ENCODE results near the gene ACSS1. TPM values are rescaled to one million over a fixed set of nuclear protein-coding genes. Genes with fewer than 3 reads are reported as not detected.

The ACSS1 gene
- polyA plus RNA-seq, 4 donors: 27.9 to 106 (median 55.4) TPM

DNA sequence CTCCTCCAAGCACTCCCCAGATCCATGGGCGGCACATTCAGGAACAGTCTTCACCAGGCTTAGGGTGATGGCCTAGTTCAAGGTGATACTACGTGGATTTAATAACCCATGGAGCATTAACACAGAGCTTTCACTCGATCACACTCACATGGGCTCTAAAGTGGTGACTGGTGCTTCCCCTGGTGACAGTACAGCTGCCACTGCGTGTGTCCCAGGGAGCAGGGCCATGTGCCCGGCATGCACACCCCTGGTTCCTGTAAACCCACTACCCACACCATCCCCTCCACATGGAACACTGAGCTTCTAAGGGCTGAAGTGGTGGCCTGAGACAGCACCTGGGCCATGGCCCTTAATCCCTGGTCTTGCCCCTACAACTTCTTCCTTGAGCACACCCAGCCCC lies 37.6 kb downstream of the ACSS1 start:
- no peak for FAIRE-seq
- DNase-seq: no peak
- no peaks in the 10 kb centered on the region for H3K9me3 ChIP-seq (ENCODE audit: control insufficient read depth in 2 of 2, insufficient read depth in 1 of 2, low read depth in 1 of 2, low read length in 1 of 2)
- H3K4me3 ChIP-seq (ENCODE audit: low read depth in 1 of 3, low read length in 3 of 3): no peak overlapping the region
- no peaks in the 10 kb centered on the region for H3K27me3 ChIP-seq (ENCODE audit: control insufficient read depth in 3 of 3, insufficient read depth in 3 of 3, low read length in 3 of 3)
- WGBS, 3 donors: 90 to 96% (median 94%) methylated on average over 5 of the region's 5 CpGs
- peaks cover 0 to 86% (median 4%) of the 10 kb centered on the region in 3 donors for H3K36me3 ChIP-seq (ENCODE audit: control insufficient read depth in 3 of 3, insufficient read depth in 2 of 3, low read depth in 1 of 3, low read length in 3 of 3)
- H3K27ac ChIP-seq (ENCODE audit: low read depth in 1 of 3, low read length in 2 of 3): no peak overlapping the region
- H3K4me1 ChIP-seq (ENCODE audit: control insufficient read depth in 3 of 3, insufficient read depth in 2 of 3, low read depth in 1 of 3, low read length in 2 of 3): peaks cover 0 to 19% (median 5%) of the 10 kb centered on the region in 3 donors

GRCh38 chr20:25019381-25020155 lies 38.4 kb downstream of the ACSS1 start:
- DNase-seq: no peak
- H3K9me3 ChIP-seq (ENCODE audit: control insufficient read depth in 2 of 2, insufficient read depth in 1 of 2, low read depth in 1 of 2, low read length in 1 of 2): no peaks in the 10 kb centered on the region
- H3K27me3 ChIP-seq (ENCODE audit: control insufficient read depth in 3 of 3, insufficient read depth in 3 of 3, low read length in 3 of 3): no peaks in the 10 kb centered on the region
- FAIRE-seq: no peak
- H3K4me3 ChIP-seq (ENCODE audit: low read depth in 1 of 3, low read length in 3 of 3): no peak overlapping the region
- no peak overlapping the region for H3K27ac ChIP-seq (ENCODE audit: low read depth in 1 of 3, low read length in 2 of 3)
- 83 to 85% (median 85%) methylated on average over 16 of the region's 16 CpGs for WGBS, 3 donors
- H3K4me1 ChIP-seq (ENCODE audit: control insufficient read depth in 3 of 3, insufficient read depth in 2 of 3, low read depth in 1 of 3, low read length in 2 of 3): peaks cover 0 to 19% (median 5%) of the 10 kb centered on the region in 3 donors
- H3K36me3 ChIP-seq (ENCODE audit: control insufficient read depth in 3 of 3, insufficient read depth in 2 of 3, low read depth in 1 of 3, low read length in 3 of 3): peaks cover 0 to 86% (median 5%) of the 10 kb centered on the region in 3 donors

GRCh38 chr20:25018841-25019240 lies 39.1 kb downstream of the ACSS1 start:
- peaks cover 0 to 86% (median 4%) of the 10 kb centered on the region in 3 donors for H3K36me3 ChIP-seq (ENCODE audit: control insufficient read depth in 3 of 3, insufficient read depth in 2 of 3, low read depth in 1 of 3, low read length in 3 of 3)
- H3K27ac ChIP-seq (ENCODE audit: low read depth in 1 of 3, low read length in 2 of 3): no peak overlapping the region
- no peak for FAIRE-seq
- H3K27me3 ChIP-seq (ENCODE audit: control insufficient read depth in 3 of 3, insufficient read depth in 3 of 3, low read length in 3 of 3): no peaks in the 10 kb centered on the region
- H3K4me1 ChIP-seq (ENCODE audit: control insufficient read depth in 3 of 3, insufficient read depth in 2 of 3, low read depth in 1 of 3, low read length in 2 of 3): peaks cover 0 to 19% (median 5%) of the 10 kb centered on the region in 3 donors
- WGBS, 3 donors: 93 to 97% (median 94%) methylated on average over 6 of the region's 6 CpGs
- no peak overlapping the region for H3K4me3 ChIP-seq (ENCODE audit: low read depth in 1 of 3, low read length in 3 of 3)
- no peaks in the 10 kb centered on the region for H3K9me3 ChIP-seq (ENCODE audit: control insufficient read depth in 2 of 2, insufficient read depth in 1 of 2, low read depth in 1 of 2, low read length in 1 of 2)
- no peak for DNase-seq

GRCh38 chr20:25018425-25018824 lies 39.5 kb downstream of the ACSS1 start:
- Histone ChIP-seq H3K27ac (ENCODE audit: low read depth in 1 of 3, low read length in 2 of 3) (no peak overlapping the region), H3K36me3 (ENCODE audit: control insufficient read depth in 3 of 3, insufficient read depth in 2 of 3, low read depth in 1 of 3, low read length in 3 of 3) (peaks cover 0 to 86% (median 8%) of the 10 kb centered on the region in 3 donors), H3K9me3 (ENCODE audit: control insufficient read depth in 2 of 2, insufficient read depth in 1 of 2, low read depth in 1 of 2, low read length in 1 of 2) (no peaks in the 10 kb centered on the region), H3K27me3 (ENCODE audit: control insufficient read depth in 3 of 3, insufficient read depth in 3 of 3, low read length in 3 of 3) (no peaks in the 10 kb centered on the region), H3K4me3 (ENCODE audit: low read depth in 1 of 3, low read length in 3 of 3) (no peak overlapping the region), H3K4me1 (ENCODE audit: control insufficient read depth in 3 of 3, insufficient read depth in 2 of 3, low read depth in 1 of 3, low read length in 2 of 3) (peaks cover 0 to 19% (median 4%) of the 10 kb centered on the region in 3 donors)
- WGBS, 3 donors: 38 to 79% (median 58%) methylated on average over 2 of the region's 2 CpGs
- DNase-seq (no peak), FAIRE-seq (no peak)

- whole genome bisulfite sequencing, 3 donors: 19 to 62% (median 39%) methylated on average over 14 of the region's 14 CpGs
- Histone ChIP-seq H3K4me3 (ENCODE audit: low read depth in 1 of 3, low read length in 3 of 3) (no peak overlapping the region), H3K9me3 (ENCODE audit: control insufficient read depth in 2 of 2, insufficient read depth in 1 of 2, low read depth in 1 of 2, low read length in 1 of 2) (no peaks in the 10 kb centered on the region), H3K27ac (ENCODE audit: low read depth in 1 of 3, low read length in 2 of 3) (peak overlapping the region in 2 of 3 donors; percentile 42 to 68), H3K4me1 (ENCODE audit: control insufficient read depth in 3 of 3, insufficient read depth in 2 of 3, low read depth in 1 of 3, low read length in 2 of 3) (peaks cover 0 to 11% (median 3%) of the 10 kb centered on the region in 3 donors), H3K27me3 (ENCODE audit: control insufficient read depth in 3 of 3, insufficient read depth in 3 of 3, low read length in 3 of 3) (no peaks in the 10 kb centered on the region), H3K36me3 (ENCODE audit: control insufficient read depth in 3 of 3, insufficient read depth in 2 of 3, low read depth in 1 of 3, low read length in 3 of 3) (peaks cover 5 to 86% (median 13%) of the 10 kb centered on the region in 3 donors)
- peak; percentile 77 to 85 for DNase-seq
- no peak for FAIRE-seq
These were observed 40.6 kb downstream of the ACSS1 start for GRCh38 chr20:25017257-25017803.

DNA sequence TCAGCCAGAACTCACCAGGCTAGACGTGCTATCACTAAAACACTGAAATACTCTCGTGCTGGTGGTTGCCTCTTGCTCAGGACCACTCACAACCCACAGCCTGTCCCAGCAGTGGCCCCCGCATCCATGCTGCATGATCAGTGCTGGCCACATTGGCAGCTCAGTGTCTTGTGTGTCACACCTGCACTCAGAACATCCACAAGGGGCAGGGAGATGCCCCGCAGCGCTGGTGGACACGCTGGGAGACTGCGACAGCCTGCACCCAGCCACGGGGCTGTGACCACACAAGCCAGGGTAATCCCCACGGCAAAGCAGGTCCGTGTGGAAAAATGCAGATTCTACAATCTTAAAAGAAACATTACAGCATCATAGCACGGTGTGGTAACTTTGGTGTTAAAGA lies 41.5 kb downstream of the ACSS1 start:
- 83 to 90% (median 87%) methylated on average over 11 of the region's 11 CpGs for WGBS, 3 donors
- no peak for FAIRE-seq
- H3K4me1 ChIP-seq (ENCODE audit: control insufficient read depth in 3 of 3, insufficient read depth in 2 of 3, low read depth in 1 of 3, low read length in 2 of 3): peaks cover 0 to 11% (median 3%) of the 10 kb centered on the region in 3 donors
- H3K27me3 ChIP-seq (ENCODE audit: control insufficient read depth in 3 of 3, insufficient read depth in 3 of 3, low read length in 3 of 3): no peaks in the 10 kb centered on the region
- peaks cover 10 to 90% (median 17%) of the 10 kb centered on the region in 3 donors for H3K36me3 ChIP-seq (ENCODE audit: control insufficient read depth in 3 of 3, insufficient read depth in 2 of 3, low read depth in 1 of 3, low read length in 3 of 3)
- H3K27ac ChIP-seq (ENCODE audit: low read depth in 1 of 3, low read length in 2 of 3): peak overlapping the region in 1 of 3 donors; percentile 42
- no peak overlapping the region for H3K4me3 ChIP-seq (ENCODE audit: low read depth in 1 of 3, low read length in 3 of 3)
- no peaks in the 10 kb centered on the region for H3K9me3 ChIP-seq (ENCODE audit: control insufficient read depth in 2 of 2, insufficient read depth in 1 of 2, low read depth in 1 of 2, low read length in 1 of 2)
- no peak for DNase-seq

DNA sequence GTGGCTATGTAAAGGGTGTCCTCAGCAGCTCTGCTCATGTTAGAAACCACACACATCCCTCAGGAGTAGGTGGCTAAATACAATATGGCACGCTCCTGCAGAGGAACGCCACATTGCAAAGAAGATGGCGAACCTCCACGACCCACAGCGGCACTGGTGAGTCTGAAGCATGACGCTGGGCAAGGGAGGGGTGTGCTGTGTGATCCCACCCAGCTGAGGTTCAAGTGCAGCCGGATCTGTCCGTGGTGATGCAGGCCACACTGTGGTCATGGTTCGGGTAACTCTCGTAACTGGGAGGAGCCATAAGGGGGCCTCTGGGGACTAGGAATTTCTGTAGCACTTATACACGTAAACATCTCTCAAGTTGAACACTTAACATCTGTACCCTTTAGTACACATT lies 42.0 kb downstream of the ACSS1 start:
- DNase-seq (no peak), FAIRE-seq (no peak)
- H3K4me1 ChIP-seq (ENCODE audit: control insufficient read depth in 3 of 3, insufficient read depth in 2 of 3, low read depth in 1 of 3, low read length in 2 of 3): peaks cover 0 to 11% (median 3%) of the 10 kb centered on the region in 3 donors
- H3K27me3 ChIP-seq (ENCODE audit: control insufficient read depth in 3 of 3, insufficient read depth in 3 of 3, low read length in 3 of 3): no peaks in the 10 kb centered on the region
- WGBS, 3 donors: 75 to 95% (median 82%) methylated on average over 11 of the region's 11 CpGs
- no peak overlapping the region for H3K4me3 ChIP-seq (ENCODE audit: low read depth in 1 of 3, low read length in 3 of 3)
- H3K9me3 ChIP-seq (ENCODE audit: control insufficient read depth in 2 of 2, insufficient read depth in 1 of 2, low read depth in 1 of 2, low read length in 1 of 2): no peaks in the 10 kb centered on the region
- H3K36me3 ChIP-seq (ENCODE audit: control insufficient read depth in 3 of 3, insufficient read depth in 2 of 3, low read depth in 1 of 3, low read length in 3 of 3): peaks cover 10 to 90% (median 20%) of the 10 kb centered on the region in 3 donors
- H3K27ac ChIP-seq (ENCODE audit: low read depth in 1 of 3, low read length in 2 of 3): no peak overlapping the region

- Histone ChIP-seq H3K4me3 (ENCODE audit: low read depth in 1 of 3, low read length in 3 of 3) (no peak overlapping the region), H3K9me3 (ENCODE audit: control insufficient read depth in 2 of 2, insufficient read depth in 1 of 2, low read depth in 1 of 2, low read length in 1 of 2) (no peaks in the 10 kb centered on the region), H3K27me3 (ENCODE audit: control insufficient read depth in 3 of 3, insufficient read depth in 3 of 3, low read length in 3 of 3) (no peaks in the 10 kb centered on the region), H3K4me1 (ENCODE audit: control insufficient read depth in 3 of 3, insufficient read depth in 2 of 3, low read depth in 1 of 3, low read length in 2 of 3) (peaks cover 0 to 11% (median 3%) of the 10 kb centered on the region in 3 donors), H3K27ac (ENCODE audit: low read depth in 1 of 3, low read length in 2 of 3) (no peak overlapping the region), H3K36me3 (ENCODE audit: control insufficient read depth in 3 of 3, insufficient read depth in 2 of 3, low read depth in 1 of 3, low read length in 3 of 3) (peaks cover 10 to 90% (median 24%) of the 10 kb centered on the region in 3 donors)
- DNase-seq (no peak), FAIRE-seq (no peak)
- WGBS, 3 donors: 91 to 94% (median 93%) methylated on average over 11 of the region's 11 CpGs
These were observed 43.1 kb downstream of the ACSS1 start for GRCh38 chr20:25014816-25015215.

All from small intestine (tissue), 7 donors.